ENCODE data around the gene BTBD17.

DNA sequence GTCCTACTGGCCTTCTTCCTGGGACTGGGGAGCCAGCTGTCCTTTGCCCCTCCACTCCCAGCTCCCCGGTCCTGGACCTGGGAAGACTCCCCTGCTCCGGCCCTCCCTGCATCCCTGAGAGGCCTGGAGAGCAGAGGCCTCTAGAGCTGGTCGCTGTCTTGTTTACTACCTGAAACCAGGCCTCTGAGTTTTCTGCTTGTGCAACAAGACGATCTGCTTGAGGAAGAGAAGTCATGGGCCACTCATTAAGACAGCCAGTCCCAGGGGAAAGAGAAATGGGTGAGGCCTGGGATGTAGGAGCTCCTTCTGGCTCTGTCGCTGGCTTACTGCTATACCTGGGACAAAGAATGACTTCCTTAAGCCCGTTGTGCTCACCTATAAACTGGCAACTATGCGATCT lies 40.4 kb upstream of the BTBD17 start:
- TF ChIP-seq, protein P1, sequence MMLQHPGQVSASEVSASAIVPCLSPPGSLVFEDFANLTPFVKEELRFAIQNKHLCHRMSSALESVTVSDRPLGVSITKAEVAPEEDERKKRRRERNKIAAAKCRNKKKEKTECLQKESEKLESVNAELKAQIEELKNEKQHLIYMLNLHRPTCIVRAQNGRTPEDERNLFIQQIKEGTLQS (IDR thresholded peaks at IDR 0.05; ENCODE audit: insufficient read depth, low read depth, low read length) = no peak
- TF ChIP-seq, protein P2, sequence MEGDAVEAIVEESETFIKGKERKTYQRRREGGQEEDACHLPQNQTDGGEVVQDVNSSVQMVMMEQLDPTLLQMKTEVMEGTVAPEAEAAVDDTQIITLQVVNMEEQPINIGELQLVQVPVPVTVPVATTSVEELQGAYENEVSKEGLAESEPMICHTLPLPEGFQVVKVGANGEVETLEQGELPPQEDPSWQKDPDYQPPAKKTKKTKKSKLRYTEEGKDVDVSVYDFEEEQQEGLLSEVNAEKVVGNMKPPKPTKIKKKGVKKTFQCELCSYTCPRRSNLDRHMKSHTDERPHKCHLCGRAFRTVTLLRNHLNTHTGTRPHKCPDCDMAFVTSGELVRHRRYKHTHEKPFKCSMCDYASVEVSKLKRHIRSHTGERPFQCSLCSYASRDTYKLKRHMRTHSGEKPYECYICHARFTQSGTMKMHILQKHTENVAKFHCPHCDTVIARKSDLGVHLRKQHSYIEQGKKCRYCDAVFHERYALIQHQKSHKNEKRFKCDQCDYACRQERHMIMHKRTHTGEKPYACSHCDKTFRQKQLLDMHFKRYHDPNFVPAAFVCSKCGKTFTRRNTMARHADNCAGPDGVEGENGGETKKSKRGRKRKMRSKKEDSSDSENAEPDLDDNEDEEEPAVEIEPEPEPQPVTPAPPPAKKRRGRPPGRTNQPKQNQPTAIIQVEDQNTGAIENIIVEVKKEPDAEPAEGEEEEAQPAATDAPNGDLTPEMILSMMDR (IDR thresholded peaks at IDR 0.05; ENCODE audit: control extremely low read depth in 1 of 3, insufficient read depth in 1 of 3, low read depth in 1 of 3, low read length in 3 of 3) = no peak
- no peak for TF ChIP-seq CHD2 (IDR thresholded peaks at IDR 0.05; ENCODE audit: low read length)
- no peak for TF ChIP-seq ZNF274 (IDR thresholded peaks at IDR 0.05; ENCODE audit: borderline replicate concordance, extremely low read depth, low read length)
- TF ChIP-seq, protein P3, sequence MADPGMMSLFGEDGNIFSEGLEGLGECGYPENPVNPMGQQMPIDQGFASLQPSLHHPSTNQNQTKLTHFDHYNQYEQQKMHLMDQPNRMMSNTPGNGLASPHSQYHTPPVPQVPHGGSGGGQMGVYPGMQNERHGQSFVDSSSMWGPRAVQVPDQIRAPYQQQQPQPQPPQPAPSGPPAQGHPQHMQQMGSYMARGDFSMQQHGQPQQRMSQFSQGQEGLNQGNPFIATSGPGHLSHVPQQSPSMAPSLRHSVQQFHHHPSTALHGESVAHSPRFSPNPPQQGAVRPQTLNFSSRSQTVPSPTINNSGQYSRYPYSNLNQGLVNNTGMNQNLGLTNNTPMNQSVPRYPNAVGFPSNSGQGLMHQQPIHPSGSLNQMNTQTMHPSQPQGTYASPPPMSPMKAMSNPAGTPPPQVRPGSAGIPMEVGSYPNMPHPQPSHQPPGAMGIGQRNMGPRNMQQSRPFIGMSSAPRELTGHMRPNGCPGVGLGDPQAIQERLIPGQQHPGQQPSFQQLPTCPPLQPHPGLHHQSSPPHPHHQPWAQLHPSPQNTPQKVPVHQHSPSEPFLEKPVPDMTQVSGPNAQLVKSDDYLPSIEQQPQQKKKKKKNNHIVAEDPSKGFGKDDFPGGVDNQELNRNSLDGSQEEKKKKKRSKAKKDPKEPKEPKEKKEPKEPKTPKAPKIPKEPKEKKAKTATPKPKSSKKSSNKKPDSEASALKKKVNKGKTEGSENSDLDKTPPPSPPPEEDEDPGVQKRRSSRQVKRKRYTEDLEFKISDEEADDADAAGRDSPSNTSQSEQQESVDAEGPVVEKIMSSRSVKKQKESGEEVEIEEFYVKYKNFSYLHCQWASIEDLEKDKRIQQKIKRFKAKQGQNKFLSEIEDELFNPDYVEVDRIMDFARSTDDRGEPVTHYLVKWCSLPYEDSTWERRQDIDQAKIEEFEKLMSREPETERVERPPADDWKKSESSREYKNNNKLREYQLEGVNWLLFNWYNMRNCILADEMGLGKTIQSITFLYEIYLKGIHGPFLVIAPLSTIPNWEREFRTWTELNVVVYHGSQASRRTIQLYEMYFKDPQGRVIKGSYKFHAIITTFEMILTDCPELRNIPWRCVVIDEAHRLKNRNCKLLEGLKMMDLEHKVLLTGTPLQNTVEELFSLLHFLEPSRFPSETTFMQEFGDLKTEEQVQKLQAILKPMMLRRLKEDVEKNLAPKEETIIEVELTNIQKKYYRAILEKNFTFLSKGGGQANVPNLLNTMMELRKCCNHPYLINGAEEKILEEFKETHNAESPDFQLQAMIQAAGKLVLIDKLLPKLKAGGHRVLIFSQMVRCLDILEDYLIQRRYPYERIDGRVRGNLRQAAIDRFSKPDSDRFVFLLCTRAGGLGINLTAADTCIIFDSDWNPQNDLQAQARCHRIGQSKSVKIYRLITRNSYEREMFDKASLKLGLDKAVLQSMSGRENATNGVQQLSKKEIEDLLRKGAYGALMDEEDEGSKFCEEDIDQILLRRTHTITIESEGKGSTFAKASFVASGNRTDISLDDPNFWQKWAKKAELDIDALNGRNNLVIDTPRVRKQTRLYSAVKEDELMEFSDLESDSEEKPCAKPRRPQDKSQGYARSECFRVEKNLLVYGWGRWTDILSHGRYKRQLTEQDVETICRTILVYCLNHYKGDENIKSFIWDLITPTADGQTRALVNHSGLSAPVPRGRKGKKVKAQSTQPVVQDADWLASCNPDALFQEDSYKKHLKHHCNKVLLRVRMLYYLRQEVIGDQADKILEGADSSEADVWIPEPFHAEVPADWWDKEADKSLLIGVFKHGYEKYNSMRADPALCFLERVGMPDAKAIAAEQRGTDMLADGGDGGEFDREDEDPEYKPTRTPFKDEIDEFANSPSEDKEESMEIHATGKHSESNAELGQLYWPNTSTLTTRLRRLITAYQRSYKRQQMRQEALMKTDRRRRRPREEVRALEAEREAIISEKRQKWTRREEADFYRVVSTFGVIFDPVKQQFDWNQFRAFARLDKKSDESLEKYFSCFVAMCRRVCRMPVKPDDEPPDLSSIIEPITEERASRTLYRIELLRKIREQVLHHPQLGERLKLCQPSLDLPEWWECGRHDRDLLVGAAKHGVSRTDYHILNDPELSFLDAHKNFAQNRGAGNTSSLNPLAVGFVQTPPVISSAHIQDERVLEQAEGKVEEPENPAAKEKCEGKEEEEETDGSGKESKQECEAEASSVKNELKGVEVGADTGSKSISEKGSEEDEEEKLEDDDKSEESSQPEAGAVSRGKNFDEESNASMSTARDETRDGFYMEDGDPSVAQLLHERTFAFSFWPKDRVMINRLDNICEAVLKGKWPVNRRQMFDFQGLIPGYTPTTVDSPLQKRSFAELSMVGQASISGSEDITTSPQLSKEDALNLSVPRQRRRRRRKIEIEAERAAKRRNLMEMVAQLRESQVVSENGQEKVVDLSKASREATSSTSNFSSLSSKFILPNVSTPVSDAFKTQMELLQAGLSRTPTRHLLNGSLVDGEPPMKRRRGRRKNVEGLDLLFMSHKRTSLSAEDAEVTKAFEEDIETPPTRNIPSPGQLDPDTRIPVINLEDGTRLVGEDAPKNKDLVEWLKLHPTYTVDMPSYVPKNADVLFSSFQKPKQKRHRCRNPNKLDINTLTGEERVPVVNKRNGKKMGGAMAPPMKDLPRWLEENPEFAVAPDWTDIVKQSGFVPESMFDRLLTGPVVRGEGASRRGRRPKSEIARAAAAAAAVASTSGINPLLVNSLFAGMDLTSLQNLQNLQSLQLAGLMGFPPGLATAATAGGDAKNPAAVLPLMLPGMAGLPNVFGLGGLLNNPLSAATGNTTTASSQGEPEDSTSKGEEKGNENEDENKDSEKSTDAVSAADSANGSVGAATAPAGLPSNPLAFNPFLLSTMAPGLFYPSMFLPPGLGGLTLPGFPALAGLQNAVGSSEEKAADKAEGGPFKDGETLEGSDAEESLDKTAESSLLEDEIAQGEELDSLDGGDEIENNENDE (IDR thresholded peaks at IDR 0.05; ENCODE audit: insufficient replicate concordance, low read length) = no peak
